Transverse colon (tissue), 4 donors: ENCODE data around the gene ABLIM2.

ENCODE experiments used
- CTCF ChIP-seq, 5 experiments: fragments of 200-600 bp in 3 of 5; fragments of 450-650 bp in 2 of 5; sonication (generic) in 3 of 5; IDR thresholded peaks; 1 replicate in 2 of 5; 2 replicates in 3 of 5; pipeline ENCODE4 v1.5.1; 2016 to 2017; ENCODE audit warnings: antibody characterized with exemption in 5 of 5, inconsistent platforms in 3 of 5, mild to moderate bottlenecking in 2 of 5, moderate library complexity in 1 of 5
- POLR2A ChIP-seq: fragments of 450-650 bp; IDR thresholded peaks from one replicate; pipeline ENCODE4 v1.6.1; 2016; ENCODE audit warnings: antibody characterized with exemption, mild to moderate bottlenecking, moderate library complexity
- POLR2AphosphoS5 ChIP-seq, 3 donors: sonication (generic); formaldehyde crosslinking; IDR thresholded peaks; one replicate each; pipeline ENCODE4 v1.6.1; 2016; ENCODE audit warnings: antibody characterized with exemption in 3 of 3

DNA sequence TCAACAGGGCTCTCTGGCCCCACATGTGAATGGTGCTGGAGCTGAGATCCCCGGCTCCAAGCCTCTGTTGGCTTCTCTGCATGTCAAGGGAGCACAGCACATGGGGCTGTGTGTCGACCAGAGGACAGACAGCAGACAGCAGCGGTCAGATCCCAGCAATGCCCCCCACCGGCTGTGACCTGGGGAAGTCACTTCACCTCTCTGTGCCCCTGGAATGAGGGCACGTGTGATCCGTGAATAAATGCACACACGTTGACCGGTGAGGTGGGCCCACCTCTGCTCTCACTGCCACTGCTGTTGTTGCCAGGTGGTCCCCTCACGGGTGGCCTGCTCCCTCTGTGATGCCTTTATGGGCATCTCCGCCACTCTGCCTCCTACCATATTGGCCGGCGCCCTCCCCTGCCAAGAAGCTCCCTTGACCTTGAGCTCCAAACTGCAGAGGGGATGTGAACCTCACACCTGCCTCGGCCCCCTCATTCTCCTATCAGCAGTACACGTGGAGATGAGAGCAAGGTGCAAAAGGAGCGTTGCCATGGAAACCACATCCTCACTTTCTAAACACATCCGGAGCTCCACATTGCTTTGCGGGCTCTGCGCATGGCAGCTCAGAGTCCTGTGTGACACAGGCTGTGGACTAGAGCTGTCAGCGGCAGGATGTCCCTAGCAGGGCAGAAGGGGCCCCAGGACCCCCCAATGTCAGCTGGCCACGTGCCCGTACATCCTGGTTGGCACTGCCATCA is 75.4 kb downstream of the ABLIM2 start:
- TF ChIP-seq CTCF (IDR thresholded peaks at IDR 0.05) (no peak), POLR2A (no peak), POLR2AphosphoS5 (IDR thresholded peaks at IDR 0.05) (no peak)
